SK-N-SH (cell line): ENCODE data around the gene RAD51B. TPM values are rescaled to one million over a fixed set of nuclear protein-coding genes. Genes with fewer than 3 reads are reported as not detected.

Experiments used
- CTCF ChIA-PET: fragments of 300-600, 350-600 bp; formaldehyde crosslinking; extraction: SDS; loops from one replicate; lab custom pipeline; 2021; lab: Yijun Ruan, JAX
- POLR2A ChIA-PET: fragments of 350-600 bp; sonication (Branson Sonifier 250); formaldehyde crosslinking; extraction: SDS; loops from one replicate; lab custom pipeline; 2020; ENCODE audit warnings: antibody characterized with exemption, inconsistent platforms; lab: Yijun Ruan, JAX
- DNase-seq: peaks from one replicate; pipeline ENCODE4 v3.0.0; 2012
- H2AFZ ChIP-seq: fragments of 200-600 bp; sonication (generic); 2 replicates; pipeline ENCODE4 v1.8.1; 2016; ENCODE audit warnings: antibody characterized with exemption, mild to moderate bottlenecking, low read depth
- H3F3A ChIP-seq: fragments of 200-600 bp; sonication (generic); replicated peaks from 2 replicates; pipeline ENCODE3; 2016; ENCODE audit warnings: antibody characterized with exemption, mild to moderate bottlenecking; ENCODE audit not compliant: insufficient read depth
- H3K27ac ChIP-seq, 2 experiments: fragments of 200-500 bp in 1 of 2; fragments of 200-600 bp in 1 of 2; sonication (Bioruptor generic) in 1 of 2; sonication (generic), shearing (Covaris generic) in 1 of 2; 2 replicates each; pipeline versions ENCODE4 v1.5.1 to v1.6.1; 2014 to 2016; ENCODE audit warnings: low read depth in 2 of 2, inconsistent platforms in 1 of 2, low read length in 1 of 2, mild to moderate bottlenecking in 1 of 2, mixed read lengths in 1 of 2
- H3K27me3 ChIP-seq: fragments of 200-600 bp; sonication (generic), shearing (Covaris generic); 2 replicates; pipeline ENCODE4 v1.6.1; 2016; ENCODE audit warnings: mixed run types; ENCODE audit not compliant: insufficient read depth
- H3K36me3 ChIP-seq, 2 experiments: fragments of 200-500 bp in 1 of 2; fragments of 200-600 bp in 1 of 2; sonication (Bioruptor generic) in 1 of 2; sonication (generic) in 1 of 2; replicated peaks in 1 of 2; 2 replicates each; pipeline versions ENCODE3 to v1.5.1; 2014 to 2016; ENCODE audit warnings: low read length in 1 of 2, mild to moderate bottlenecking in 1 of 2; ENCODE audit not compliant: insufficient read depth in 2 of 2, control insufficient read depth in 1 of 2
- H3K4me1 ChIP-seq, 2 experiments: fragments of 200-500 bp in 1 of 2; fragments of 200-600 bp in 1 of 2; sonication (Bioruptor generic) in 1 of 2; sonication (generic), shearing (Covaris generic) in 1 of 2; 2 replicates each; pipeline versions ENCODE4 v1.5.1 to v1.6.1; 2014 to 2016; ENCODE audit warnings: low read depth in 1 of 2, low read length in 1 of 2, mixed run types in 1 of 2; ENCODE audit not compliant: insufficient read depth in 2 of 2, control insufficient read depth in 1 of 2
- H3K4me2 ChIP-seq: fragments of 200-600 bp; sonication (generic), shearing (Covaris generic); 2 replicates; pipeline ENCODE4 v1.6.1; 2017; ENCODE audit warnings: mixed run types
- H3K4me3 ChIP-seq, 2 experiments: fragments of 200-500 bp in 1 of 2; fragments of 200-600 bp in 1 of 2; sonication (Bioruptor generic) in 1 of 2; sonication (generic), shearing (Covaris generic) in 1 of 2; 2 replicates each; pipeline versions ENCODE4 v1.5.1 to v1.8.1; 2014 to 2016; ENCODE audit warnings: low read depth in 2 of 2, inconsistent platforms in 1 of 2, low read length in 1 of 2, mild to moderate bottlenecking in 1 of 2, mixed read lengths in 1 of 2, moderate library complexity in 1 of 2
- H3K79me2 ChIP-seq: fragments of 200-600 bp; sonication (generic); 2 replicates; pipeline ENCODE4 v1.8.1; 2017; ENCODE audit warnings: mild to moderate bottlenecking; ENCODE audit not compliant: insufficient read depth
- H3K9ac ChIP-seq: fragments of 200-600 bp; sonication (generic); 2 replicates; pipeline ENCODE4 v1.6.1; 2017; ENCODE audit warnings: mixed run types
- H3K9me2 ChIP-seq: fragments of 200-600 bp; sonication (generic); 2 replicates; pipeline ENCODE4 v1.6.1; 2017; ENCODE audit warnings: mixed run types
- H3K9me3 ChIP-seq: fragments of 200-600 bp; sonication (generic); 2 replicates; pipeline ENCODE4 v1.6.1; 2017; ENCODE audit warnings: mixed run types, mild to moderate bottlenecking, moderate library complexity
- H4K20me1 ChIP-seq: fragments of 200-600 bp; sonication (generic); 2 replicates; pipeline ENCODE4 v1.6.1; 2017; ENCODE audit warnings: mild to moderate bottlenecking, mixed run types; ENCODE audit not compliant: insufficient read depth
- ELF1 ChIP-seq: IDR thresholded peaks from 2 replicates; pipeline ENCODE4 v1.4.0; 2012
- EP300 ChIP-seq, 2 experiments: IDR thresholded peaks; 2 replicates each; pipeline versions ENCODE4 v1.4.0 to v1.6.1; 2012; ENCODE audit warnings: borderline replicate concordance in 1 of 2, low read depth in 1 of 2, low read length in 1 of 2
- FOSL2 ChIP-seq: IDR thresholded peaks from 2 replicates; pipeline ENCODE4 v1.4.0; 2012; ENCODE audit warnings: low read depth, mild to moderate bottlenecking, moderate library complexity, borderline replicate concordance
- FOXJ3 ChIP-seq: sonication (generic); formaldehyde crosslinking; IDR thresholded peaks from 2 replicates; pipeline ENCODE4 v1.5.1; 2020; ENCODE audit warnings: mild to moderate bottlenecking, missing genetic modification reagents
- FOXM1 ChIP-seq: IDR thresholded peaks from 2 replicates; pipeline ENCODE4 v1.4.0; 2012; ENCODE audit warnings: low read depth, mild to moderate bottlenecking
- GATA2 ChIP-seq: sonication (generic); formaldehyde crosslinking; IDR thresholded peaks from 2 replicates; pipeline ENCODE4 v1.5.0; 2020; ENCODE audit warnings: mild to moderate bottlenecking, missing genetic modification reagents
- JUND ChIP-seq: IDR thresholded peaks from 2 replicates; pipeline ENCODE4 v1.4.0; 2012
- MXI1 ChIP-seq: IDR thresholded peaks from 2 replicates; pipeline ENCODE4 v1.6.1; 2012; ENCODE audit warnings: mild to moderate bottlenecking, low read depth, low read length, improper control_type of control experiment
- NFIC ChIP-seq: IDR thresholded peaks from 2 replicates; pipeline ENCODE4 v1.4.0; 2012; ENCODE audit warnings: borderline replicate concordance
- NRF1 ChIP-seq: IDR thresholded peaks from 2 replicates; pipeline ENCODE4 v1.6.1; 2012; ENCODE audit warnings: low read depth, mild to moderate bottlenecking, low read length
- RCOR1 ChIP-seq: fragments of 150-350 bp; IDR thresholded peaks from 2 replicates; pipeline ENCODE4 v1.6.1; 2017; ENCODE audit warnings: antibody characterized with exemption, low read length
- RXRA ChIP-seq: IDR thresholded peaks from 2 replicates; pipeline ENCODE4 v1.4.0; 2012; ENCODE audit warnings: low read depth, mild to moderate bottlenecking, borderline replicate concordance
- TAF1 ChIP-seq: IDR thresholded peaks from 2 replicates; pipeline ENCODE4 v1.6.1; 2012; ENCODE audit warnings: low read depth, mild to moderate bottlenecking, low read length, moderate library complexity, borderline replicate concordance
- YY1 ChIP-seq: IDR thresholded peaks from 2 replicates; pipeline ENCODE4 v1.4.0; 2012; ENCODE audit warnings: low read depth, mild to moderate bottlenecking
- polyA plus RNA-seq, 3 experiments: library from polyadenylated mRNA; depleted of rRNA; stranded (reverse); fragments of >200 nt; gene quantifications; 2 replicates each; pipeline ENCODE4 v1.2.3, GENCODE V29; 2012
- TF ChIP-seq, protein P1 (sequence below): fragments of 200-600 bp; sonication (generic); IDR thresholded peaks from 2 replicates; pipeline ENCODE4 v1.6.1; 2017; ENCODE audit warnings: antibody characterized with exemption, mild to moderate bottlenecking, moderate library complexity
- TF ChIP-seq, protein P2 (sequence below): fragments of 150-350 bp; IDR thresholded peaks from 2 replicates; pipeline ENCODE4 v1.6.1; 2017; ENCODE audit warnings: antibody characterized with exemption, low read length, low read depth, borderline replicate concordance
- TF ChIP-seq, protein P3 (sequence below): fragments of 150-350 bp; IDR thresholded peaks from 2 replicates; pipeline ENCODE4 v1.6.1; 2016; ENCODE audit warnings: mild to moderate bottlenecking, low read depth, low read length
- TF ChIP-seq, protein P4 (sequence below): IDR thresholded peaks from 2 replicates; pipeline ENCODE4 v1.4.0; 2012; ENCODE audit warnings: low read depth

RAD51B gene
- polyA plus RNA-seq, 1 of the 3 experiments (the other 2 are of a cell fraction), result 6.0 TPM

DNA sequence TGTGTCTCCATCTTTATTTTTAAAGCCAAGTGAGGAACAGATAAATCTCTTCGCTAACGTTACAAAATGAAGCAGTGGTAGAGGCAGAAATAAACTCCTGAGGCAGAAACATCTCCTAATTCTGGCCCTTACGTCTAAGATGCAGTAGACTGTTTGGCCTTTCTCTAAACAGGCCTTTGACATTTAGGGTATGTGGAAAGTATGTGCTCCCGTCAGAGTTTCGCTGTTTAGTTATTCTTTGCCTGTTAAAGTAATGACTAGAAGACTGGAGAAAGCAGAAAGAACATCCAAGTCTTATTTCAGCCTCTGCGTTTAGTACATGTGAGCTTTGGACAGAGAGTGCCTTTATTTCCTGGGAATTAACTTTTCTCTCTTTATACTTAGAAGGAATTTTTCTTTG, 216.6 kb downstream of the RAD51B start (continued):
- TF ChIP-seq, protein P1, sequence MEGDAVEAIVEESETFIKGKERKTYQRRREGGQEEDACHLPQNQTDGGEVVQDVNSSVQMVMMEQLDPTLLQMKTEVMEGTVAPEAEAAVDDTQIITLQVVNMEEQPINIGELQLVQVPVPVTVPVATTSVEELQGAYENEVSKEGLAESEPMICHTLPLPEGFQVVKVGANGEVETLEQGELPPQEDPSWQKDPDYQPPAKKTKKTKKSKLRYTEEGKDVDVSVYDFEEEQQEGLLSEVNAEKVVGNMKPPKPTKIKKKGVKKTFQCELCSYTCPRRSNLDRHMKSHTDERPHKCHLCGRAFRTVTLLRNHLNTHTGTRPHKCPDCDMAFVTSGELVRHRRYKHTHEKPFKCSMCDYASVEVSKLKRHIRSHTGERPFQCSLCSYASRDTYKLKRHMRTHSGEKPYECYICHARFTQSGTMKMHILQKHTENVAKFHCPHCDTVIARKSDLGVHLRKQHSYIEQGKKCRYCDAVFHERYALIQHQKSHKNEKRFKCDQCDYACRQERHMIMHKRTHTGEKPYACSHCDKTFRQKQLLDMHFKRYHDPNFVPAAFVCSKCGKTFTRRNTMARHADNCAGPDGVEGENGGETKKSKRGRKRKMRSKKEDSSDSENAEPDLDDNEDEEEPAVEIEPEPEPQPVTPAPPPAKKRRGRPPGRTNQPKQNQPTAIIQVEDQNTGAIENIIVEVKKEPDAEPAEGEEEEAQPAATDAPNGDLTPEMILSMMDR, result no peak

DNA sequence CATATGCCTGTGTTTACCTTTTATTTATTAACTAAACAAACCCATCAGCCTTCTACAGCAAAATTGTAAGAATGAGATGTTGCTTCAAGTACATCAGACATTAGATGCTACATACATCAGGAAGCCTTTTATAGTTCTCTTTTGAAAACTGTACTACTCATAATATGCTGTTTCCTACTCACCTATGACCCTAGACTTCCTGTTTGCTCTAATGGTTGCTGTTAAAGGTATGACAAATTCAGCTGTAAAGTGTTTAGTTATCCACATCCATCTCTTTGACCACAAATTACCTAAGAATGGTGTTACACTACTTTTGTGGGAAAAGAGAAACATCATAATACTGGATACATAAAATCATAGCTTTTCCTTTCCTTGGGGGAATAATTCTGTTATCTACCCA, 220.0 kb downstream of the RAD51B start:
- Histone ChIP-seq H2AFZ (no peak overlapping the region), H3K4me1 (no peaks in the 10 kb centered on the region; a peak in 1 of 4 replicates), H3K36me3 (no peaks in the 10 kb centered on the region), H3K9ac (no peak overlapping the region), H3K9me2 (no peaks in the 10 kb centered on the region), H3K79me2 (no peaks in the 10 kb centered on the region), H4K20me1 (no peaks in the 10 kb centered on the region), H3K27ac (no peak overlapping the region), H3F3A (no peaks in the 10 kb centered on the region), H3K4me3 (no peak overlapping the region), H3K4me2 (no peak overlapping the region), H3K27me3 (no peaks in the 10 kb centered on the region), H3K9me3 (no peaks in the 10 kb centered on the region)
- DNase-seq, result no peak
- CTCF ChIA-PET, result interaction anchor here (1.2 to 1.5 kb wide), 2 partner anchors 10 kb away, joined by 3 read pairs; no protein-coding TSS in a partner anchor
- TF ChIP-seq, protein P2, sequence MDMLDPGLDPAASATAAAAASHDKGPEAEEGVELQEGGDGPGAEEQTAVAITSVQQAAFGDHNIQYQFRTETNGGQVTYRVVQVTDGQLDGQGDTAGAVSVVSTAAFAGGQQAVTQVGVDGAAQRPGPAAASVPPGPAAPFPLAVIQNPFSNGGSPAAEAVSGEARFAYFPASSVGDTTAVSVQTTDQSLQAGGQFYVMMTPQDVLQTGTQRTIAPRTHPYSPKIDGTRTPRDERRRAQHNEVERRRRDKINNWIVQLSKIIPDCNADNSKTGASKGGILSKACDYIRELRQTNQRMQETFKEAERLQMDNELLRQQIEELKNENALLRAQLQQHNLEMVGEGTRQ, result no peak
- no peak for TF ChIP-seq FOXM1
- TF ChIP-seq, protein P3, sequence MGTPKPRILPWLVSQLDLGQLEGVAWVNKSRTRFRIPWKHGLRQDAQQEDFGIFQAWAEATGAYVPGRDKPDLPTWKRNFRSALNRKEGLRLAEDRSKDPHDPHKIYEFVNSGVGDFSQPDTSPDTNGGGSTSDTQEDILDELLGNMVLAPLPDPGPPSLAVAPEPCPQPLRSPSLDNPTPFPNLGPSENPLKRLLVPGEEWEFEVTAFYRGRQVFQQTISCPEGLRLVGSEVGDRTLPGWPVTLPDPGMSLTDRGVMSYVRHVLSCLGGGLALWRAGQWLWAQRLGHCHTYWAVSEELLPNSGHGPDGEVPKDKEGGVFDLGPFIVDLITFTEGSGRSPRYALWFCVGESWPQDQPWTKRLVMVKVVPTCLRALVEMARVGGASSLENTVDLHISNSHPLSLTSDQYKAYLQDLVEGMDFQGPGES, result no peak
- TF ChIP-seq ELF1, result no peak
- no peak for TF ChIP-seq JUND
- TF ChIP-seq GATA2 (CRISPR knock-in tag), result no peak
- no peak for TF ChIP-seq NRF1
- no peak for TF ChIP-seq RCOR1
- TF ChIP-seq RXRA, result no peak
- no peak for TF ChIP-seq FOXJ3 (CRISPR knock-in tag)
- no peak for TF ChIP-seq EP300 (IDR thresholded peaks at IDR 0.05; ENCODE audit: borderline replicate concordance in 1 of 2, low read depth in 1 of 2, low read length in 1 of 2)
- TF ChIP-seq MXI1, result no peak
- TF ChIP-seq YY1, result no peak
- TF ChIP-seq FOSL2, result no peak
- TF ChIP-seq NFIC, result no peak
- TF ChIP-seq, protein P4, sequence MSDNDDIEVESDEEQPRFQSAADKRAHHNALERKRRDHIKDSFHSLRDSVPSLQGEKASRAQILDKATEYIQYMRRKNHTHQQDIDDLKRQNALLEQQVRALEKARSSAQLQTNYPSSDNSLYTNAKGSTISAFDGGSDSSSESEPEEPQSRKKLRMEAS, result no peak
- no peak for TF ChIP-seq TAF1
- POLR2A ChIA-PET, result no interaction called here
